Activated CD4-positive, alpha-beta T cell treated with anti-CD3 and anti-CD28 coated beads for 36 hours (primary cell): Measurements from ENCODE around the gene DNM2. TPM values are rescaled to one million over a fixed set of nuclear protein-coding genes. Genes with fewer than 3 reads are reported as not detected.
A peak's percentile ranks its signal among the peaks of the same experiment; 100 is the strongest.

Experiments
- ATAC-seq: fragments of 200-7000 bp; cut with Tn5 transposase; one replicate; pipeline ENCODE4 v1.10.0; 2021; ENCODE audit warnings: mild to moderate bottlenecking, moderate library complexity
- CTCF ChIA-PET: fragments of 350-600 bp; sonication (Branson Sonifier 250); formaldehyde crosslinking; loops from one replicate; lab custom pipeline; 2021; ENCODE audit warnings: antibody characterized with exemption; lab: Charles Lee
- POLR2A ChIA-PET: fragments of 350-600 bp; sonication (Branson Sonifier 250); formaldehyde crosslinking; loops from one replicate; lab custom pipeline; 2021; ENCODE audit warnings: antibody characterized with exemption, inconsistent platforms; lab: Charles Lee
- DNase-seq: peaks from one replicate; pipeline ENCODE4 v3.0.0-alpha.2; 2020
- H3K27ac Mint-ChIP-seq: one replicate; pipeline ENCODE4 v1.8.0; 2021; ENCODE audit warnings: mixed read lengths
- H3K27me3 Mint-ChIP-seq: one replicate; pipeline ENCODE4 v1.8.0; 2021; ENCODE audit warnings: mixed read lengths
- H3K36me3 Mint-ChIP-seq: one replicate; pipeline ENCODE4 v1.8.0; 2021; ENCODE audit warnings: low read depth, mixed read lengths
- H3K4me1 Mint-ChIP-seq: one replicate; pipeline ENCODE4 v1.8.0; 2021; ENCODE audit warnings: mixed read lengths
- H3K4me3 Mint-ChIP-seq: one replicate; pipeline ENCODE4 v1.8.0; 2021; ENCODE audit warnings: mild to moderate bottlenecking, moderate library complexity, mixed read lengths
- H3K9me3 Mint-ChIP-seq: one replicate; pipeline ENCODE4 v1.8.0; 2021; ENCODE audit warnings: low read depth, mixed read lengths
- intact Hi-C, 2 experiments: fragments of 100-400 bp; cut with DNase I in 1 of 2; cut with micrococcal nuclease in 1 of 2; formaldehyde crosslinking; loops; one replicate each; pipeline versions ENCODE4 v1.14.2 to v1.15.1; 2022 to 2024; cut with DNase I, micrococcal nuclease
- total RNA-seq, 2 experiments: library from RNA; stranded (reverse); gene quantifications; one replicate each; pipeline ENCODE4 v1.2.3, GENCODE V29; 2021

DNM2 gene
- total RNA-seq, 2 experiments from 2014 or later: 167 to 185 TPM

GRCh38 chr19:10773969-10774368 is 56.1 kb downstream of the DNM2 start:
- Mint-ChIP-seq H3K36me3 (peaks cover 32% of the 10 kb centered on the region), H3K27me3 (no peaks in the 10 kb centered on the region), H3K4me3 (no peak overlapping the region), H3K4me1 (peaks cover 9% of the 10 kb centered on the region), H3K9me3 (no peaks in the 10 kb centered on the region), H3K27ac (no peak overlapping the region)
- ChIA-PET POLR2A (no interaction called here), CTCF (interaction anchor here (0.8 to 2.5 kb wide), 3 partner anchors 23 to 88 kb away, joined by 4 to 11 read pairs (median 4); partner anchors contain the start of gene DNM2)
- intact Hi-C loops: no loop called here
- ATAC-seq (peak; percentile 80), DNase-seq (peak; percentile 38)

- no peaks in the 10 kb centered on the region for H3K9me3 Mint-ChIP-seq
- peaks cover 33% of the 10 kb centered on the region for H3K36me3 Mint-ChIP-seq
- no peaks in the 10 kb centered on the region for H3K27me3 Mint-ChIP-seq
- CTCF ChIA-PET: interaction anchor here (1.0 to 2.5 kb wide), 2 partner anchors 58 to 87 kb away, joined by 4 to 11 read pairs; partner anchors contain the start of gene DNM2
- ATAC-seq (no peak), DNase-seq (no peak)
- intact Hi-C loops: no loop called here
- H3K4me3 Mint-ChIP-seq: no peak overlapping the region
- POLR2A ChIA-PET: interaction anchor here (0.6 kb wide), 1 partner anchor 36 kb away, joined by 3 read pairs; no protein-coding TSS in a partner anchor
- H3K4me1 Mint-ChIP-seq: peaks cover 8% of the 10 kb centered on the region
- H3K27ac Mint-ChIP-seq: no peak overlapping the region
Measured at GRCh38 chr19:10774893-10775292, 57.0 kb downstream of the DNM2 start.

DNA sequence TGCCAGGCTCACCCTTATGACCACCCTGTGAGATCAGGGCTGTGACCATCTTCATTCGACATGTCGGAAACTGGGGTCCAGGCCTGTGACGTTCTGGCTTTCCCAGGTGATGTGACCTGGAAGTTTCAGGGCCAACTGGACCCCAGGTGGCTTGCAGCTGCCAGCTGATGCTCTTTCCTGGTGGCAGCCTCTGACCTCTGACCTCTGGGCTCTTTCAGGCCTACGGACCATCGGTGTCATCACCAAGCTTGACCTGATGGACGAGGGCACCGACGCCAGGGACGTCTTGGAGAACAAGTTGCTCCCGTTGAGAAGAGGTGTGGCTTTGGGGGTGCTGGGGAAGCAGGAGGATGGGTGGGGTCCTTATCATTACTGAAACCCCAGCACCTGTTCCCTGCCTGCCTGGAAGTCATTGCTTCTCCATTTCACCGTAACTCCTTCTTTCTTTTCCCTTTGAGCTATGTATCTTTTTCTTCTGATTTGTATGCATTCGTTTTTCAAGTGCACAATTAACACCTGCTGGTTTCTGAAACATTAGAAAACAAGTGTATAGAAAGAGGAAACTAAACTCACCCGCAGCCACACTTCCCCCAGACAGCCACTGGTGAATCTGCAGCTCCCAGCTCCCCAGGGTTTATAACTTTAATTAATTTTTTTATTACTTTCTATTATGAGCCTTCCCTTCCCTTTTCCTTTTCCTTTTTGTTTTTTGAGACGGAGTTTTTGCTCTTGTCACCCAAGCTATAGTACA is 59.2 kb downstream of the DNM2 start:
- CTCF ChIA-PET: interaction anchor here (0.6 to 1.3 kb wide), 3 partner anchors 7 to 74 kb away, joined by 3 to 4 read pairs (median 3); partner anchors contain the start of gene DNM2
- intact Hi-C loops: no loop called here
- Mint-ChIP-seq H3K4me1 (peaks cover 3% of the 10 kb centered on the region), H3K27ac (no peak overlapping the region), H3K36me3 (peaks cover 36% of the 10 kb centered on the region), H3K9me3 (no peaks in the 10 kb centered on the region), H3K4me3 (no peak overlapping the region), H3K27me3 (no peaks in the 10 kb centered on the region)
- DNase-seq: no peak
- POLR2A ChIA-PET: interaction anchor here (0.6 kb wide), 1 partner anchor 50 kb away, joined by 4 read pairs; no protein-coding TSS in a partner anchor
- ATAC-seq: no peak

GRCh38 chr19:10780368-10780767 is 62.5 kb downstream of the DNM2 start:
- H3K27me3 Mint-ChIP-seq: no peaks in the 10 kb centered on the region
- no peak overlapping the region for H3K27ac Mint-ChIP-seq
- CTCF ChIA-PET: interaction anchor here (0.6 to 1.6 kb wide), 2 partner anchors 51 to 80 kb away, joined by 3 to 4 read pairs; partner anchors contain the start of gene QTRT1
- DNase-seq (no peak), ATAC-seq (no peak)
- H3K9me3 Mint-ChIP-seq: no peaks in the 10 kb centered on the region
- no peak overlapping the region for H3K4me3 Mint-ChIP-seq
- intact Hi-C loops: no loop called here
- POLR2A ChIA-PET: no interaction called here
- H3K4me1 Mint-ChIP-seq: no peaks in the 10 kb centered on the region
- H3K36me3 Mint-ChIP-seq: peaks cover 40% of the 10 kb centered on the region

GRCh38 chr19:10782795-10783194 is 64.9 kb downstream of the DNM2 start:
- H3K4me3 Mint-ChIP-seq: no peak overlapping the region
- no peaks in the 10 kb centered on the region for H3K9me3 Mint-ChIP-seq
- ChIA-PET CTCF (interaction anchor here (0.7 to 1.4 kb wide), 2 partner anchors 24 to 340 kb away, joined by 3 to 4 read pairs; no protein-coding TSS in a partner anchor), POLR2A (no interaction called here)
- no peak overlapping the region for H3K27ac Mint-ChIP-seq
- DNase-seq: no peak
- ATAC-seq: no peak
- H3K36me3 Mint-ChIP-seq: peaks cover 45% of the 10 kb centered on the region
- intact Hi-C loops: no loop called here
- H3K4me1 Mint-ChIP-seq: no peaks in the 10 kb centered on the region
- no peaks in the 10 kb centered on the region for H3K27me3 Mint-ChIP-seq

DNA sequence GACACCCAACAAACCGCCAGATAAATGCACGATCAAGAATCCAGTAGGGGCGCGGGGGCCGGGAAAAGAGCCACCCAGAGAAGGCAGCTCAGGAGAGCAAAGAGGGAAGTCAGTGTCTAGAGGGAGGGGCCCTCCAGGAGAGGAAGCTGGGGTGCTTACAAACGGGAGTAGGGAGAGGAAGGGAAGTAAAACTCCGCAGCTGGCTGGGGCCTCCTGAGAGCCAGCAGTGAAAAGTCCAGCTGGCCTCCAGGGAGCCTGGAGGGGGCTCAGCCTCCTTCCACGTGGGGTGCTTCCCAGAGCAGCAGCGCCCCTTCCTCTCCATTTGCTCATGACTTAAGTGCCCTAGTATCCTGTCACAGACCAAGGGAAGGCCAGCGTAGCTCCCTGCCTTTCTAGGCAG is 66.4 kb downstream of the DNM2 start:
- POLR2A ChIA-PET: no interaction called here
- Mint-ChIP-seq H3K36me3 (peaks cover 49% of the 10 kb centered on the region), H3K9me3 (no peaks in the 10 kb centered on the region), H3K4me1 (no peaks in the 10 kb centered on the region), H3K27ac (no peak overlapping the region), H3K27me3 (no peaks in the 10 kb centered on the region), H3K4me3 (no peak overlapping the region)
- DNase-seq (no peak), ATAC-seq (no peak)
- intact Hi-C loops: no loop called here
- CTCF ChIA-PET: interaction anchor here (0.8 kb wide), 1 partner anchor 689 kb away, joined by 3 read pairs; no protein-coding TSS in a partner anchor

GRCh38 chr19:10788146-10788545 is 70.3 kb downstream of the DNM2 start:
- ATAC-seq (no peak), DNase-seq (no peak)
- Mint-ChIP-seq H3K4me3 (no peak overlapping the region), H3K27ac (no peak overlapping the region), H3K27me3 (no peaks in the 10 kb centered on the region), H3K9me3 (no peaks in the 10 kb centered on the region), H3K4me1 (no peaks in the 10 kb centered on the region), H3K36me3 (peaks cover 31% of the 10 kb centered on the region)
- intact Hi-C loops: no loop called here
- POLR2A ChIA-PET: interaction anchor here (0.6 kb wide), 1 partner anchor 1882 kb away, joined by 3 read pairs; no protein-coding TSS in a partner anchor
- CTCF ChIA-PET: no interaction called here

GRCh38 chr19:10789866-10790265 is 72.0 kb downstream of the DNM2 start:
- no peaks in the 10 kb centered on the region for H3K27me3 Mint-ChIP-seq
- no peak overlapping the region for H3K27ac Mint-ChIP-seq
- POLR2A ChIA-PET: no interaction called here
- intact Hi-C loops: no loop called here
- no peak for DNase-seq
- no peaks in the 10 kb centered on the region for H3K9me3 Mint-ChIP-seq
- ATAC-seq: no peak
- no peaks in the 10 kb centered on the region for H3K4me1 Mint-ChIP-seq
- no peak overlapping the region for H3K4me3 Mint-ChIP-seq
- CTCF ChIA-PET: interaction anchor here (0.7 kb wide), 1 partner anchor 31 kb away, joined by 4 read pairs; no protein-coding TSS in a partner anchor
- peaks cover 26% of the 10 kb centered on the region for H3K36me3 Mint-ChIP-seq

DNA sequence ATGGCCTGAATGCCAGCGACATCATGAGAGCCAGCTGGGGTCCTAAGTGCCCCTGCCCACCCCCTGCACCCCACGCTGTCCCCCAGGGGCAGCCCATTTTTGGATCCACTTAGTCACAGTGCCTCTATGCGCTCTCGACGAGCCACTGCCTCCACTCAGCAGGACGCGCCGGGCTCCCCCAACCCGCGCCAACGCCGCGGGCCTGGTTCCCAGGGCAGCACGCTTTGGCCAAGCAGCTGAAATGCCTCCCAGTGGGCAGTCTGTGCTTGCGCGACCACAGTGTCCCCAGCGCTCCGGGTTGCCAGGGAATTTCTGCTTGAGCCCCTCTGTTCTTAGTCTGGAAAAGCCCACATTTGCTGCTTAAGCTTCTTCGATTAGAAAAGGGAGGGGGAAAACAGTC is 78.8 kb downstream of the DNM2 start:
- Mint-ChIP-seq H3K36me3 (peaks cover 27% of the 10 kb centered on the region), H3K4me3 (peak overlapping the region; percentile 68), H3K27ac (peak overlapping the region; percentile 97), H3K9me3 (no peaks in the 10 kb centered on the region), H3K27me3 (no peaks in the 10 kb centered on the region), H3K4me1 (peaks cover 36% of the 10 kb centered on the region)
- CTCF ChIA-PET: interaction anchor here (0.5 to 1.1 kb wide), 4 partner anchors 10 to 384 kb away, joined by 3 to 6 read pairs (median 3); no protein-coding TSS in a partner anchor
- DNase-seq: no peak
- no peak for ATAC-seq
- POLR2A ChIA-PET: no interaction called here
- intact Hi-C loops: loop anchor here (1.0 to 2.0 kb wide), 10 partner anchors 13 to 709 kb away; partner anchors contain the start of genes CARM1 (in 1 of the 2), CDKN2D (in 1 of the 2), ILF3 (in 1 of the 2) and TMED1 (in 1 of the 2)

- peak overlapping the region; percentile 97 for H3K27ac Mint-ChIP-seq
- CTCF ChIA-PET: interaction anchor here (0.6 kb wide), 1 partner anchor 80 kb away, joined by 3 read pairs; no protein-coding TSS in a partner anchor
- no peak for DNase-seq
- peaks cover 27% of the 10 kb centered on the region for H3K36me3 Mint-ChIP-seq
- intact Hi-C loops: loop anchor here (1.0 to 2.0 kb wide), 10 partner anchors 12 to 708 kb away; partner anchors contain the start of genes CARM1 (in 1 of the 2), CDKN2D (in 1 of the 2), ILF3 (in 1 of the 2) and TMED1 (in 1 of the 2)
- peak overlapping the region; percentile 68 for H3K4me3 Mint-ChIP-seq
- H3K27me3 Mint-ChIP-seq: no peaks in the 10 kb centered on the region
- ATAC-seq: peak; percentile 38
- H3K4me1 Mint-ChIP-seq: peaks cover 36% of the 10 kb centered on the region
- POLR2A ChIA-PET: no interaction called here
- H3K9me3 Mint-ChIP-seq: no peaks in the 10 kb centered on the region
Measured at GRCh38 chr19:10797078-10797477, 79.2 kb downstream of the DNM2 start.

- CTCF ChIA-PET: no interaction called here
- POLR2A ChIA-PET: no interaction called here
- no peaks in the 10 kb centered on the region for H3K27me3 Mint-ChIP-seq
- H3K9me3 Mint-ChIP-seq: no peaks in the 10 kb centered on the region
- H3K4me1 Mint-ChIP-seq: peaks cover 36% of the 10 kb centered on the region
- ATAC-seq (peak; percentile 94), DNase-seq (peak; percentile 95)
- H3K36me3 Mint-ChIP-seq: peaks cover 32% of the 10 kb centered on the region
- intact Hi-C loops: loop anchor here (1.0 to 2.0 kb wide), 11 partner anchors 12 to 708 kb away; partner anchors contain the start of genes CARM1 (in 1 of the 2), CDKN2D (in 1 of the 2), ILF3 (in 1 of the 2) and TMED1 (in 1 of the 2)
- H3K4me3 Mint-ChIP-seq: peak overlapping the region; percentile 68
- peak overlapping the region; percentile 97 for H3K27ac Mint-ChIP-seq
Measured at GRCh38 chr19:10797541-10798256, 79.8 kb downstream of the DNM2 start.
